K562 (cell line): ENCODE data around the gene ZBTB9. TPM values are rescaled to one million over a fixed set of nuclear protein-coding genes. Genes with fewer than 3 reads are reported as not detected.

Source experiments
- BRD9 ChIP-seq: fragments of 450-650 bp; IDR thresholded peaks from 2 replicates; pipeline ENCODE4 v1.6.1; 2018; ENCODE audit warnings: low read depth; ENCODE audit not compliant: partially characterized antibody
- CBFA2T2 ChIP-seq: fragments of 450-650 bp; conservative IDR thresholded peaks from 2 replicates; pipeline ENCODE4 v1.6.1; 2017; ENCODE audit warnings: mild to moderate bottlenecking
- CHD4 ChIP-seq: fragments of 200-600 bp; sonication (generic); IDR thresholded peaks from 3 replicates; pipeline ENCODE4 v1.6.1; 2012; ENCODE audit warnings: low read depth, mild to moderate bottlenecking, mixed read lengths, low read length, inconsistent platforms; ENCODE audit not compliant: insufficient read depth, insufficient replicate concordance, poor library complexity, severe bottlenecking
- EZH2 ChIP-seq: IDR thresholded peaks from 2 replicates; pipeline ENCODE4 v1.6.1; 2012; ENCODE audit warnings: low read depth, mild to moderate bottlenecking, inconsistent platforms, low read length, borderline replicate concordance
- GATAD2A ChIP-seq: fragments of 450-650 bp; IDR thresholded peaks from 2 replicates; pipeline ENCODE4 v1.6.1; 2017
- HDAC1 ChIP-seq, 2 experiments: fragments of 450-650 bp; IDR thresholded peaks; 2 replicates each; pipeline ENCODE4 v1.6.1; 2016 to 2017; ENCODE audit warnings: inconsistent platforms in 1 of 2, mild to moderate bottlenecking in 1 of 2, moderate library complexity in 1 of 2
- KLF16 ChIP-seq: IDR thresholded peaks from 2 replicates; pipeline ENCODE4 v1.6.1; 2016; ENCODE audit warnings: antibody characterized with exemption
- LEF1 ChIP-seq: fragments of 450-650 bp; IDR thresholded peaks from 2 replicates; pipeline ENCODE4 v1.6.1; 2016; ENCODE audit warnings: mild to moderate bottlenecking
- MCM7 ChIP-seq, 2 experiments: fragments of 450-650 bp; IDR thresholded peaks; 2 replicates each; pipeline ENCODE4 v1.6.1; 2016 to 2018
- MTA2 ChIP-seq: fragments of 450-650 bp; IDR thresholded peaks from 2 replicates; pipeline ENCODE4 v1.6.1; 2016; ENCODE audit warnings: low read depth
- MTA3 ChIP-seq: fragments of 450-650 bp; formaldehyde crosslinking; IDR thresholded peaks from 2 replicates; pipeline ENCODE4 v1.6.1; 2017; ENCODE audit warnings: mild to moderate bottlenecking, borderline replicate concordance
- NFIC ChIP-seq: fragments of 450-650 bp; IDR thresholded peaks from 2 replicates; pipeline ENCODE4 v1.6.1; 2017; ENCODE audit warnings: mild to moderate bottlenecking, inconsistent platforms
- OTX1 ChIP-seq: fragments of 450-650 bp; formaldehyde crosslinking; IDR thresholded peaks from 2 replicates; pipeline ENCODE4 v1.4.0; 2022; ENCODE audit warnings: mild to moderate bottlenecking
- RBBP5 ChIP-seq: fragments of 200-600 bp; sonication (generic); IDR thresholded peaks from 2 replicates; pipeline ENCODE4 v1.6.1; 2012; ENCODE audit warnings: borderline replicate concordance, mild to moderate bottlenecking, low read length, control low read depth, inconsistent platforms; ENCODE audit not compliant: insufficient read depth, poor library complexity, severe bottlenecking
- RHOXF2B ChIP-seq: fragments of 250-450 bp; sonication (Bioruptor Pico); conservative IDR thresholded peaks from 2 replicates; pipeline ENCODE4 v1.5.1; 2021
- SMARCE1 ChIP-seq: fragments of 450-650 bp; IDR thresholded peaks from 2 replicates; pipeline ENCODE4 v1.7.1; 2016; ENCODE audit warnings: mild to moderate bottlenecking
- TAL1 ChIP-seq: fragments of 450-650 bp; IDR thresholded peaks from 2 replicates; pipeline ENCODE4 v1.6.1; 2016; ENCODE audit warnings: mild to moderate bottlenecking
- TCF3 ChIP-seq: sonication (generic); formaldehyde crosslinking; IDR thresholded peaks from 2 replicates; pipeline ENCODE4 v1.4.0; 2020; ENCODE audit warnings: mild to moderate bottlenecking, missing genetic modification reagents
- ZKSCAN3 ChIP-seq: fragments of 250-450 bp; sonication (Bioruptor Pico); IDR thresholded peaks from 2 replicates; pipeline ENCODE4 v1.4.0; 2020
- ZNF699 ChIP-seq: fragments of 250-450 bp; sonication (Bioruptor Pico); IDR thresholded peaks from 2 replicates; pipeline ENCODE4 v1.8.0; 2021; ENCODE audit warnings: mild to moderate bottlenecking, moderate library complexity; ENCODE audit not compliant: insufficient replicate concordance
- polyA plus RNA-seq, 8 experiments: library from polyadenylated mRNA; depleted of rRNA in 4 of 8; stranded (reverse) in 5 of 8; unstranded in 3 of 8; fragments of >200 nt; fragmentation: Nextera tagmentation in 2 of 8; fragmentation: Illumina TruSeq in 1 of 8; extraction: Ambion mirVana in 2 of 8; extraction: Trizol in 1 of 8; gene quantifications; 2 replicates each; pipeline versions ENCODE4 v1.2.1 to v1.2.3, GENCODE V29; 2011 to 2014; ENCODE audit warnings: inconsistent platforms in 1 of 8, missing spikeins in 1 of 8
- total RNA-seq, 7 experiments: library from RNA; depleted of rRNA in 6 of 7; stranded (reverse); fragments of >200 nt in 6 of 7; fragmentation: Illumina TruSeq in 2 of 7; extraction: Trizol in 2 of 7; gene quantifications; 2 replicates each; pipeline versions ENCODE4 v1.2.1 to v1.2.3, GENCODE V29; 2011 to 2021; ENCODE audit warnings: low replicate concordance in 1 of 7
- TF ChIP-seq, protein P1 (sequence below), 2 experiments: fragments of 450-650 bp in 1 of 2; sonication (generic) in 1 of 2; formaldehyde crosslinking; conservative IDR thresholded peaks; 2 replicates each; pipeline versions ENCODE4 v1.4.0 to v1.8.1; 2020 to 2022; ENCODE audit warnings: mild to moderate bottlenecking in 1 of 2, missing genetic modification reagents in 1 of 2
- TF ChIP-seq, protein P2 (sequence below): fragments of 450-650 bp; IDR thresholded peaks from one replicate; pipeline ENCODE4 v1.6.1; 2018; ENCODE audit warnings: mild to moderate bottlenecking, moderate library complexity; ENCODE audit not compliant: partially characterized antibody
- TF ChIP-seq, protein P3 (sequence below): fragments of 450-650 bp; IDR thresholded peaks from 2 replicates; pipeline ENCODE4 v1.6.1; 2018; ENCODE audit warnings: mild to moderate bottlenecking, low read depth; ENCODE audit not compliant: partially characterized antibody
- TF ChIP-seq, protein P4 (sequence below), 3 experiments: IDR thresholded peaks in 2 of 3; conservative IDR thresholded peaks in 1 of 3; 2 replicates each; pipeline ENCODE4 v1.5.1; 2011 to 2012; ENCODE audit warnings: low read length in 3 of 3, mild to moderate bottlenecking in 3 of 3, control low read depth in 2 of 3, improper control_type of control experiment in 1 of 3, inconsistent platforms in 1 of 3, low read depth in 1 of 3, mixed read lengths in 1 of 3, moderate library complexity in 1 of 3; ENCODE audit not compliant: insufficient read depth in 2 of 3

Gene ZBTB9
- total and polyA plus RNA-seq, 9 of the 15 experiments (the other 6 are each of a cell fraction or from before 2014, with no cell fraction given) = 1.9 to 19.5 (median 10.4) TPM

DNA sequence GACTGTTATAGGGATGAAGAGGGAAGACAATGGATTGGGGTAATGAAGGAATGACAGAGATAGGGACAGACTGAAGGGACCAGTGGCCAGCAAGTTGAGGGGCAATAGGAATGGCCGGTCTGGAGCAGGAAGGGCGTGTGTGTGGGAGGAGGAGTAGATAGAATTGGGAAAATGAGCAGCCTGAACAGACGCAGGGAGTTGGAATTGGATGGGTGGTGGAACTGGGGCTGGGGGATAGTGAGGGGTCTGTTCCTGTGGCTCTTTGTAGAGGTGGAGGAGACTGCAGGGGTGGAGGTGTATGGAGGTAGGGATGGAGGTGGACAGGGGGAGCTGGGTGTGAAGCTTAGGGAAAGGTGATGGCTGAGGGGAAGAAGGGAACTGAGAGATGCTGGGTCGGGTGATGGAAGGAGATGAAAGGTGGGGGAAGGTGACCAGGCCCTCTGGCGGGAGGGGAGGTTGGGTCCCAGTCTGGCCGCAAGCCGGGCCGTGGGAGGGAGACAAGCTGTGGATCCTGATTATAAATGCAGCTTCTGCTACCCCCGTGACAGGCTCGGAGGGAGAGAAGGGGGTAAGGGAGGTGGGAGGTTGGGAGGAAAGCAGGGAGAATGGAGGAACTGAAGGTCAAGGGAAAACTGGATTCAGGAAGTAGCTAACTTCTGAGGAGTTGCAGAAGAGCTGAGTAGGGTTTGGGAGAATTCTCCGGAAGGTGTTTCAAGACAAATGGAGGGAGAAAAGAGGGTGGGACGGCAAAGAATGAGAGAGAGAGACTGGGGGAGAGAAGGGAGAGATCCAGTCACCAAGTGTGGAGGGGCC lies 29.3 kb upstream of the ZBTB9 start (continued):
- TF ChIP-seq, protein P1, sequence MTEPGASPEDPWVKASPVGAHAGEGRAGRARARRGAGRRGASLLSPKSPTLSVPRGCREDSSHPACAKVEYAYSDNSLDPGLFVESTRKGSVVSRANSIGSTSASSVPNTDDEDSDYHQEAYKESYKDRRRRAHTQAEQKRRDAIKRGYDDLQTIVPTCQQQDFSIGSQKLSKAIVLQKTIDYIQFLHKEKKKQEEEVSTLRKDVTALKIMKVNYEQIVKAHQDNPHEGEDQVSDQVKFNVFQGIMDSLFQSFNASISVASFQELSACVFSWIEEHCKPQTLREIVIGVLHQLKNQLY (CRISPR knock-in tag; conservative IDR thresholded peaks at IDR 0.05) = no peak
- TF ChIP-seq, protein P2, sequence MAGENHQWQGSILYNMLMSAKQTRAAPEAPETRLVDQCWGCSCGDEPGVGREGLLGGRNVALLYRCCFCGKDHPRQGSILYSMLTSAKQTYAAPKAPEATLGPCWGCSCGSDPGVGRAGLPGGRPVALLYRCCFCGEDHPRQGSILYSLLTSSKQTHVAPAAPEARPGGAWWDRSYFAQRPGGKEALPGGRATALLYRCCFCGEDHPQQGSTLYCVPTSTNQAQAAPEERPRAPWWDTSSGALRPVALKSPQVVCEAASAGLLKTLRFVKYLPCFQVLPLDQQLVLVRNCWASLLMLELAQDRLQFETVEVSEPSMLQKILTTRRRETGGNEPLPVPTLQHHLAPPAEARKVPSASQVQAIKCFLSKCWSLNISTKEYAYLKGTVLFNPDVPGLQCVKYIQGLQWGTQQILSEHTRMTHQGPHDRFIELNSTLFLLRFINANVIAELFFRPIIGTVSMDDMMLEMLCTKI = no peak
- TF ChIP-seq RBBP5 (peak; percentile 65), LEF1 (peak; percentile 74), RHOXF2B (no peak), OTX1 (CRISPR knock-in tag) (peak; percentile 47; the same call in 1 of the 2 replicates), NFIC (peak; percentile 82), MCM7 (IDR thresholded peaks at IDR 0.05) (peak in 1 of 2 experiments; percentile 56; a peak in 1 of 4 replicates), MTA3 (0 out of 2 replicates have a peak, but pooled peaks have one; percentile 4), GATAD2A (peak; percentile 50; the same call in 1 of the 2 replicates), KLF16 (peak; percentile 59; the same call in 1 of the 2 replicates), CHD4 (peak; percentile 7), HDAC1 (IDR thresholded peaks at IDR 0.05) (peak in 1 of 2 experiments; percentile 82; a peak in 1 of 4 replicates), TAL1 (peak; percentile 63; the same call in 1 of the 2 replicates), BRD9 (peak; percentile 87), ZKSCAN3 (CRISPR knock-in tag) (no peak), MTA2 (peak; percentile 51; the same call in 1 of the 2 replicates), ZNF699 (CRISPR knock-in tag) (no peak), EZH2 (no peak), TCF3 (peak; percentile 80), CBFA2T2 (peak; percentile 77), SMARCE1 (peak; percentile 86)
- TF ChIP-seq, protein P3, sequence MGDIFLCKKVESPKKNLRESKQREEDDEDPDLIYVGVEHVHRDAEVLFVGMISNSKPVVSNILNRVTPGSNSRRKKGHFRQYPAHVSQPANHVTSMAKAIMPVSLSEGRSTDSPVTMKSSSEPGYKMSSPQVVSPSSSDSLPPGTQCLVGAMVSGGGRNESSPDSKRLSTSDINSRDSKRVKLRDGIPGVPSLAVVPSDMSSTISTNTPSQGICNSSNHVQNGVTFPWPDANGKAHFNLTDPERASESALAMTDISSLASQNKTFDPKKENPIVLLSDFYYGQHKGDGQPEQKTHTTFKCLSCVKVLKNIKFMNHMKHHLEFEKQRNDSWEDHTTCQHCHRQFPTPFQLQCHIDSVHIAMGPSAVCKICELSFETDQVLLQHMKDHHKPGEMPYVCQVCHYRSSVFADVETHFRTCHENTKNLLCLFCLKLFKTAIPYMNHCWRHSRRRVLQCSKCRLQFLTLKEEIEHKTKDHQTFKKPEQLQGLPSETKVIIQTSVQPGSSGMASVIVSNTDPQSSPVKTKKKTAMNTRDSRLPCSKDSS = peak; percentile 49
- TF ChIP-seq, protein P4, sequence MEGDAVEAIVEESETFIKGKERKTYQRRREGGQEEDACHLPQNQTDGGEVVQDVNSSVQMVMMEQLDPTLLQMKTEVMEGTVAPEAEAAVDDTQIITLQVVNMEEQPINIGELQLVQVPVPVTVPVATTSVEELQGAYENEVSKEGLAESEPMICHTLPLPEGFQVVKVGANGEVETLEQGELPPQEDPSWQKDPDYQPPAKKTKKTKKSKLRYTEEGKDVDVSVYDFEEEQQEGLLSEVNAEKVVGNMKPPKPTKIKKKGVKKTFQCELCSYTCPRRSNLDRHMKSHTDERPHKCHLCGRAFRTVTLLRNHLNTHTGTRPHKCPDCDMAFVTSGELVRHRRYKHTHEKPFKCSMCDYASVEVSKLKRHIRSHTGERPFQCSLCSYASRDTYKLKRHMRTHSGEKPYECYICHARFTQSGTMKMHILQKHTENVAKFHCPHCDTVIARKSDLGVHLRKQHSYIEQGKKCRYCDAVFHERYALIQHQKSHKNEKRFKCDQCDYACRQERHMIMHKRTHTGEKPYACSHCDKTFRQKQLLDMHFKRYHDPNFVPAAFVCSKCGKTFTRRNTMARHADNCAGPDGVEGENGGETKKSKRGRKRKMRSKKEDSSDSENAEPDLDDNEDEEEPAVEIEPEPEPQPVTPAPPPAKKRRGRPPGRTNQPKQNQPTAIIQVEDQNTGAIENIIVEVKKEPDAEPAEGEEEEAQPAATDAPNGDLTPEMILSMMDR (IDR thresholded peaks at IDR 0.05 in 2 of 3, conservative IDR thresholded peaks at IDR 0.05 in 1 of 3; ENCODE audit: insufficient read depth in 2 of 3, low read depth in 1 of 3, low read length in 3 of 3) = peak in 1 of 3 experiments; percentile 18; a peak in 1 of 6 replicates
